H1 (cell line): Measurements from ENCODE around the gene SARS2. TPM values are rescaled to one million over a fixed set of nuclear protein-coding genes. Genes with fewer than 3 reads are reported as not detected.

Source experiments
- BACH1 ChIP-seq: IDR thresholded peaks from 2 replicates; pipeline ENCODE4 v1.6.1; 2012; ENCODE audit warnings: low read length, improper control_type of control experiment
- JUN ChIP-seq: IDR thresholded peaks from 2 replicates; pipeline ENCODE4 v1.6.1; 2011; ENCODE audit warnings: low read depth, mild to moderate bottlenecking, improper control_type of control experiment, low read length
- SAP30 ChIP-seq: fragments of 300-600 bp; sonication (generic); IDR thresholded peaks from 2 replicates; pipeline ENCODE4 v1.7.1; 2012; ENCODE audit warnings: low read length, moderate library complexity, mild to moderate bottlenecking, inconsistent platforms; ENCODE audit not compliant: insufficient read depth, insufficient replicate concordance
- polyA plus RNA-seq, 7 experiments: library from polyadenylated mRNA; depleted of rRNA in 3 of 7; stranded (reverse) in 5 of 7; unstranded in 2 of 7; fragments of >200 nt in 5 of 7; fragments of 200-250 nt in 2 of 7; gene quantifications; 1 replicate in 5 of 7; 2 replicates in 1 of 7; 4 replicates in 1 of 7; pipeline versions ENCODE4 v1.2.1 to v1.2.3, GENCODE V29; 2011 to 2013; ENCODE audit warnings: missing spikeins in 2 of 7, mixed read lengths in 2 of 7
- total RNA-seq: library from RNA; stranded (reverse); fragmentation: NEBNext Ultra II Directional; extraction: Animal tissue kit (Norgen Biotek cat#: 25700); gene quantifications from 2 replicates; pipeline ENCODE4 v1.2.1, GENCODE V29; 2021
- TF ChIP-seq, protein P1 (sequence below), 3 experiments: IDR thresholded peaks; 1 replicate in 2 of 3; 2 replicates in 1 of 3; pipeline versions ENCODE4 v1.5.1 to v1.6.1; 2011; ENCODE audit warnings: low read length in 3 of 3, mild to moderate bottlenecking in 3 of 3, inconsistent platforms in 2 of 3, low read depth in 1 of 3, moderate library complexity in 1 of 3; ENCODE audit not compliant: insufficient read depth in 1 of 3; ENCODE audit errors: control extremely low read depth in 1 of 3

SARS2 gene
- total and polyA plus RNA-seq, 2 of the 8 experiments (the other 6 are each of a cell fraction or from before 2014, with no cell fraction given) = 68.0 to 102 TPM

- TF ChIP-seq, protein P1, sequence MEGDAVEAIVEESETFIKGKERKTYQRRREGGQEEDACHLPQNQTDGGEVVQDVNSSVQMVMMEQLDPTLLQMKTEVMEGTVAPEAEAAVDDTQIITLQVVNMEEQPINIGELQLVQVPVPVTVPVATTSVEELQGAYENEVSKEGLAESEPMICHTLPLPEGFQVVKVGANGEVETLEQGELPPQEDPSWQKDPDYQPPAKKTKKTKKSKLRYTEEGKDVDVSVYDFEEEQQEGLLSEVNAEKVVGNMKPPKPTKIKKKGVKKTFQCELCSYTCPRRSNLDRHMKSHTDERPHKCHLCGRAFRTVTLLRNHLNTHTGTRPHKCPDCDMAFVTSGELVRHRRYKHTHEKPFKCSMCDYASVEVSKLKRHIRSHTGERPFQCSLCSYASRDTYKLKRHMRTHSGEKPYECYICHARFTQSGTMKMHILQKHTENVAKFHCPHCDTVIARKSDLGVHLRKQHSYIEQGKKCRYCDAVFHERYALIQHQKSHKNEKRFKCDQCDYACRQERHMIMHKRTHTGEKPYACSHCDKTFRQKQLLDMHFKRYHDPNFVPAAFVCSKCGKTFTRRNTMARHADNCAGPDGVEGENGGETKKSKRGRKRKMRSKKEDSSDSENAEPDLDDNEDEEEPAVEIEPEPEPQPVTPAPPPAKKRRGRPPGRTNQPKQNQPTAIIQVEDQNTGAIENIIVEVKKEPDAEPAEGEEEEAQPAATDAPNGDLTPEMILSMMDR (IDR thresholded peaks at IDR 0.05; ENCODE audit: control extremely low read depth in 1 of 3, insufficient read depth in 1 of 3, low read depth in 1 of 3, low read length in 3 of 3) = no peak
- TF ChIP-seq SAP30 (no peak), JUN (no peak), BACH1 (no peak)
- TF ChIP-seq, all 59 proteins: peak for 0
Observed at GRCh38 chr19:38879400-38879751, 51.2 kb downstream of the SARS2 start (continued).
